ENCODE results near the gene SLC25A18. TPM values are rescaled to one million over a fixed set of nuclear protein-coding genes. Genes with fewer than 3 reads are reported as not detected.
"Not testable (repeated sequence)": the region's sequence is repeated elsewhere in the genome, so short reads cannot be mapped to it uniquely, and the experiment has no call there.

Gene SLC25A18
- 0.28 and 0.95 TPM in 2 replicates for total RNA-seq (2022)
- Bru-seq, nascent RNA, result percentile 10 among the genes with signal in this experiment
- percentile 12 among the genes with signal in this experiment for BruChase-seq, experiment 1, labeled RNA remaining after a 6-hour chase
- BruChase-seq, experiment 2, labeled RNA remaining after a 2-hour chase, result percentile 11 among the genes with signal in this experiment
- long read RNA-seq, partial matches to known transcripts, result 0 of 5 reads
- long read RNA-seq, other reads (novel, unspliced or antisense), result 5 of 5 reads

- Mint-ChIP-seq H3K4me1 (ENCODE audit: low read depth, unreplicated experiment) (peaks cover 14% of the 10 kb centered on the region), H3K27me3 (ENCODE audit: unreplicated experiment) (peaks cover 42% of the 10 kb centered on the region), H3K27ac (ENCODE audit: unreplicated experiment) (no peak within 1 kb of the TSS), H3K9me3 (ENCODE audit: low read depth, unreplicated experiment) (no peaks in the 10 kb centered on the region), H3K36me3 (ENCODE audit: insufficient read depth, unreplicated experiment) (no peaks in the 10 kb centered on the region), H3K4me3 (ENCODE audit: low read depth, unreplicated experiment) (no peak within 1 kb of the TSS)
- TF ChIP-seq CTCF (IDR thresholded peaks at IDR 0.05; ENCODE audit: unreplicated experiment), result peak; percentile 36
- intact Hi-C loops (cut with micrococcal nuclease; ENCODE audit: unreplicated experiment), result no loop called here
- CTCF ChIA-PET, result no interaction called here
- no peak for DNase-seq
- BruUV-seq (replicated peaks), result no TSS peak
Measured at GRCh38 chr22:17562906-17563870, at the start of gene SLC25A18. Gene SLC25A18, plus strand, starts transcription at chr22:17563498. Its CDS starts 16,447 bp downstream, at chr22:17579945.

GRCh38 chr22:17513612-17514011 is 49.7 kb upstream of the SLC25A18 start:
- no peak for TF ChIP-seq CTCF (IDR thresholded peaks at IDR 0.05; ENCODE audit: unreplicated experiment)
- H3K4me1 Mint-ChIP-seq (ENCODE audit: low read depth, unreplicated experiment), result no peaks in the 10 kb centered on the region
- peaks cover 83% of the 10 kb centered on the region for H3K27me3 Mint-ChIP-seq (ENCODE audit: unreplicated experiment)
- no peak for DNase-seq
- H3K36me3 Mint-ChIP-seq (ENCODE audit: insufficient read depth, unreplicated experiment), result no peaks in the 10 kb centered on the region
- intact Hi-C loops (cut with micrococcal nuclease; ENCODE audit: unreplicated experiment), result no loop called here
- no peak overlapping the region for H3K4me3 Mint-ChIP-seq (ENCODE audit: low read depth, unreplicated experiment)
- CTCF ChIA-PET, result interaction anchor here (0.8 to 1.2 kb wide), 2 partner anchors 12 to 417 kb away, joined by 3 to 5 read pairs; no protein-coding TSS in a partner anchor
- H3K9me3 Mint-ChIP-seq (ENCODE audit: low read depth, unreplicated experiment), result no peaks in the 10 kb centered on the region
- no peak overlapping the region for H3K27ac Mint-ChIP-seq (ENCODE audit: unreplicated experiment)
- no TSS peak for BruUV-seq (replicated peaks)

- intact Hi-C loops (cut with micrococcal nuclease; ENCODE audit: unreplicated experiment), result no loop called here
- BruUV-seq (replicated peaks), result no TSS peak
- TF ChIP-seq CTCF (IDR thresholded peaks at IDR 0.05; ENCODE audit: unreplicated experiment), result no peak
- DNase-seq, result no peak
- Mint-ChIP-seq H3K27ac (ENCODE audit: unreplicated experiment) (no peak overlapping the region), H3K4me1 (ENCODE audit: low read depth, unreplicated experiment) (no peaks in the 10 kb centered on the region), H3K36me3 (ENCODE audit: insufficient read depth, unreplicated experiment) (no peaks in the 10 kb centered on the region), H3K9me3 (ENCODE audit: low read depth, unreplicated experiment) (no peaks in the 10 kb centered on the region), H3K27me3 (ENCODE audit: unreplicated experiment) (peaks cover 83% of the 10 kb centered on the region), H3K4me3 (ENCODE audit: low read depth, unreplicated experiment) (no peak overlapping the region)
- CTCF ChIA-PET, result interaction anchor here (0.6 to 1.2 kb wide), 2 partner anchors 12 to 579 kb away, joined by 3 to 4 read pairs; no protein-coding TSS in a partner anchor
Measured at GRCh38 chr22:17514084-17514483, 49.2 kb upstream of the SLC25A18 start.

- H3K27ac Mint-ChIP-seq (ENCODE audit: unreplicated experiment), result no peak overlapping the region
- TF ChIP-seq CTCF (IDR thresholded peaks at IDR 0.05; ENCODE audit: unreplicated experiment), result no peak
- H3K4me1 Mint-ChIP-seq (ENCODE audit: low read depth, unreplicated experiment), result no peaks in the 10 kb centered on the region
- intact Hi-C loops (cut with micrococcal nuclease; ENCODE audit: unreplicated experiment), result no loop called here
- no peaks in the 10 kb centered on the region for H3K9me3 Mint-ChIP-seq (ENCODE audit: low read depth, unreplicated experiment)
- CTCF ChIA-PET, result no interaction called here
- no peak overlapping the region for H3K4me3 Mint-ChIP-seq (ENCODE audit: low read depth, unreplicated experiment)
- no TSS peak for BruUV-seq (replicated peaks)
- H3K36me3 Mint-ChIP-seq (ENCODE audit: insufficient read depth, unreplicated experiment), result no peaks in the 10 kb centered on the region
- DNase-seq, result no peak
- H3K27me3 Mint-ChIP-seq (ENCODE audit: unreplicated experiment), result peaks cover 81% of the 10 kb centered on the region
Measured at GRCh38 chr22:17518406-17518805, 44.9 kb upstream of the SLC25A18 start.

- BruUV-seq (replicated peaks); H3K36me3 Mint-ChIP-seq (ENCODE audit: insufficient read depth, unreplicated experiment); H3K9me3 Mint-ChIP-seq (ENCODE audit: low read depth, unreplicated experiment); DNase-seq; H3K4me3 Mint-ChIP-seq (ENCODE audit: low read depth, unreplicated experiment); intact Hi-C loops (cut with micrococcal nuclease; ENCODE audit: unreplicated experiment); H3K27ac Mint-ChIP-seq (ENCODE audit: unreplicated experiment); H3K4me1 Mint-ChIP-seq (ENCODE audit: low read depth, unreplicated experiment): not testable (repeated sequence)
- CTCF ChIA-PET, result interaction anchor here (0.7 kb wide), 1 partner anchor 416 kb away, joined by 7 read pairs; no protein-coding TSS in a partner anchor
- H3K27me3 Mint-ChIP-seq (ENCODE audit: unreplicated experiment), result peaks cover 74% of the 10 kb centered on the region
Measured at GRCh38 chr22:17521971-17522370, 41.3 kb upstream of the SLC25A18 start.

Measured in Calu3 (cell line).